Activated CD4-positive, alpha-beta T cell treated with anti-CD3 and anti-CD28 coated beads, Interleukin-2, Interleukin-4, amounts not matched to agents 100 ng/mL and 50 ng/mL, durations not matched to agents 16 hours and 8 hours (primary cell): ENCODE results near the gene GGT6.

Source experiments
- DNase-seq: peaks from one replicate; pipeline ENCODE4 v3.0.0-alpha.2; 2020; ENCODE audit warnings: low spot score

Gene GGT6

GRCh38 chr17:4520894-4521600 lies 39.3 kb downstream of the GGT6 start:
- DNase-seq, result no peak

- no peak for DNase-seq
Measured at GRCh38 chr17:4520060-4520893, 40.1 kb downstream of the GGT6 start.

GRCh38 chr17:4519361-4519788 lies 41.0 kb downstream of the GGT6 start:
- DNase-seq, result no peak

- no peak for DNase-seq
Measured at GRCh38 chr17:4518901-4519300, 41.5 kb downstream of the GGT6 start.

GRCh38 chr17:4516735-4517134 lies 43.6 kb downstream of the GGT6 start:
- no peak for DNase-seq

- no peak for DNase-seq
Measured at GRCh38 chr17:4515501-4515900, 44.9 kb downstream of the GGT6 start.

- no peak for DNase-seq
Measured at GRCh38 chr17:4514779-4515178, 45.6 kb downstream of the GGT6 start.

- DNase-seq, result no peak
Measured at GRCh38 chr17:4514206-4514605, 46.2 kb downstream of the GGT6 start.

- no peak for DNase-seq
Measured at GRCh38 chr17:4513113-4514032, 47.0 kb downstream of the GGT6 start.

- no peak for DNase-seq
Measured at GRCh38 chr17:4512156-4513112, 47.9 kb downstream of the GGT6 start.

GRCh38 chr17:4511199-4511932 lies 49.0 kb downstream of the GGT6 start:
- no peak for DNase-seq

- no peak for DNase-seq
Measured at GRCh38 chr17:4510618-4510941, 49.8 kb downstream of the GGT6 start.

GRCh38 chr17:4509923-4510617 lies 50.3 kb downstream of the GGT6 start:
- no peak for DNase-seq

- peak; percentile 35 for DNase-seq
Measured at GRCh38 chr17:4509401-4509800, 51.0 kb downstream of the GGT6 start.

- DNase-seq, result no peak
Measured at GRCh38 chr17:4508207-4508606, 52.2 kb downstream of the GGT6 start.

- DNase-seq, result no peak
Measured at GRCh38 chr17:4507361-4508111, 52.8 kb downstream of the GGT6 start.
